H9 (cell line): ENCODE data around the gene SEMA3A. TPM values are rescaled to one million over a fixed set of nuclear protein-coding genes. Genes with fewer than 3 reads are reported as not detected.

Source experiments
- DNase-seq: peaks from one replicate; pipeline ENCODE4 v3.0.0-alpha.2; 2017
- H2AFZ ChIP-seq: one replicate; pipeline ENCODE4 v1.6.1; 2013; ENCODE audit warnings: mild to moderate bottlenecking, low read length, control low read depth, moderate library complexity
- H2AK5ac ChIP-seq: 2 replicates; pipeline ENCODE4 v1.6.1; 2013; ENCODE audit warnings: low read length, control low read depth, mixed read lengths; ENCODE audit not compliant: insufficient read length
- H2BK120ac ChIP-seq: one replicate; pipeline ENCODE4 v1.6.1; 2013; ENCODE audit warnings: low read depth, mild to moderate bottlenecking, low read length, control low read depth, inconsistent platforms; ENCODE audit not compliant: poor library complexity, severe bottlenecking
- H2BK12ac ChIP-seq: 2 replicates; pipeline ENCODE4 v1.6.1; 2013; ENCODE audit warnings: low read length, control low read depth, mixed read lengths, low read depth; ENCODE audit not compliant: insufficient read length
- H2BK15ac ChIP-seq: 2 replicates; pipeline ENCODE4 v1.6.1; 2013; ENCODE audit warnings: low read depth, low read length, control low read depth
- H2BK20ac ChIP-seq: one replicate; pipeline ENCODE4 v1.6.1; 2013; ENCODE audit warnings: low read depth, mild to moderate bottlenecking, low read length, control low read depth, inconsistent platforms; ENCODE audit not compliant: poor library complexity, severe bottlenecking
- H2BK5ac ChIP-seq: 2 replicates; pipeline ENCODE4 v1.6.1; 2013; ENCODE audit warnings: low read length, control low read depth, mixed read lengths; ENCODE audit not compliant: insufficient read length
- H3K14ac ChIP-seq: 2 replicates; pipeline ENCODE4 v1.6.1; 2013; ENCODE audit warnings: low read length, control low read depth; ENCODE audit not compliant: insufficient read depth
- H3K18ac ChIP-seq: 2 replicates; pipeline ENCODE4 v1.6.1; 2013; ENCODE audit warnings: low read depth, mild to moderate bottlenecking, mixed read lengths, low read length, control low read depth; ENCODE audit not compliant: insufficient read length
- H3K23ac ChIP-seq: 2 replicates; pipeline ENCODE4 v1.6.1; 2013; ENCODE audit warnings: low read length, control low read depth, mixed read lengths, low read depth; ENCODE audit not compliant: insufficient read length
- H3K23me2 ChIP-seq: 2 replicates; pipeline ENCODE4 v1.6.1; 2013; ENCODE audit warnings: low read depth, mild to moderate bottlenecking, mixed read lengths, low read length, control low read depth; ENCODE audit not compliant: insufficient read length, poor library complexity, severe bottlenecking
- H3K27ac ChIP-seq: 2 replicates; pipeline ENCODE4 v1.5.1; 2013; ENCODE audit warnings: low read length, control low read depth, mixed read lengths, low read depth; ENCODE audit not compliant: insufficient read length
- H3K27me3 ChIP-seq: 2 replicates; pipeline ENCODE4 v1.6.1; 2013; ENCODE audit warnings: low read length, control low read depth, inconsistent platforms; ENCODE audit not compliant: insufficient read depth
- H3K4ac ChIP-seq: 2 replicates; pipeline ENCODE4 v1.6.1; 2013; ENCODE audit warnings: low read depth, mild to moderate bottlenecking, control low read depth, inconsistent platforms, low read length, moderate library complexity
- H3K4me1 ChIP-seq: 2 replicates; pipeline ENCODE4 v1.6.1; 2013; ENCODE audit warnings: low read length, control low read depth, inconsistent platforms; ENCODE audit not compliant: insufficient read depth
- H3K4me2 ChIP-seq: 2 replicates; pipeline ENCODE4 v1.6.1; 2013; ENCODE audit warnings: low read length, control low read depth, mixed read lengths; ENCODE audit not compliant: insufficient read length, insufficient read depth
- H3K56ac ChIP-seq: 2 replicates; pipeline ENCODE4 v1.6.1; 2013; ENCODE audit warnings: low read depth, mild to moderate bottlenecking, mixed read lengths, low read length, control low read depth; ENCODE audit not compliant: insufficient read length
- H3K79me1 ChIP-seq: 2 replicates; pipeline ENCODE4 v1.6.1; 2013; ENCODE audit warnings: low read depth, mild to moderate bottlenecking, moderate library complexity, low read length, control low read depth, inconsistent platforms; ENCODE audit not compliant: insufficient read depth, poor library complexity, severe bottlenecking
- H3K79me2 ChIP-seq: 2 replicates; pipeline ENCODE4 v1.6.1; 2013; ENCODE audit warnings: low read length, control low read depth, inconsistent platforms; ENCODE audit not compliant: insufficient read depth
- H3K9ac ChIP-seq: 2 replicates; pipeline ENCODE4 v1.6.1; 2013; ENCODE audit warnings: low read length, control low read depth, mixed read lengths; ENCODE audit not compliant: insufficient read length; ENCODE audit errors: extremely low read depth
- H3K9me3 ChIP-seq: one replicate; pipeline ENCODE4 v1.6.1; 2013; ENCODE audit warnings: low read depth, low read length, inconsistent platforms; ENCODE audit not compliant: control insufficient read depth
- H3T11ph ChIP-seq: one replicate; pipeline ENCODE4 v1.6.1; 2013; ENCODE audit warnings: mild to moderate bottlenecking, low read length, control low read depth, inconsistent platforms
- H4K20me1 ChIP-seq: one replicate; pipeline ENCODE4 v1.6.1; 2013; ENCODE audit not compliant: control insufficient read depth, insufficient read length, insufficient read depth
- H4K5ac ChIP-seq: 2 replicates; pipeline ENCODE4 v1.6.1; 2013; ENCODE audit warnings: low read depth, mild to moderate bottlenecking, mixed read lengths, low read length, control low read depth; ENCODE audit not compliant: insufficient read length
- H4K8ac ChIP-seq: replicated peaks from 2 replicates; pipeline ENCODE4 v1.6.1; 2013; ENCODE audit warnings: low read length, control low read depth, mixed read lengths, low read depth; ENCODE audit not compliant: insufficient read length
- H4K91ac ChIP-seq: 2 replicates; pipeline ENCODE4 v1.6.1; 2013; ENCODE audit warnings: low read depth, mild to moderate bottlenecking, moderate library complexity, mixed read lengths, low read length, control low read depth; ENCODE audit not compliant: insufficient read length
- H3K27ac Mint-ChIP-seq, 3 experiments: 2 replicates in 2 of 3; 3 replicates in 1 of 3; pipeline ENCODE4 v1.8.0; 2020 to 2021; ENCODE audit warnings: mixed read lengths in 3 of 3, mild to moderate bottlenecking in 1 of 3, moderate library complexity in 1 of 3
- H3K27me3 Mint-ChIP-seq: 2 replicates; pipeline ENCODE4 v1.8.0; 2021; ENCODE audit warnings: low read depth, mild to moderate bottlenecking, moderate library complexity, mixed read lengths
- H3K36me3 Mint-ChIP-seq, 3 experiments: 2 replicates in 2 of 3; 3 replicates in 1 of 3; pipeline ENCODE4 v1.8.0; 2020 to 2021; ENCODE audit warnings: low read depth in 3 of 3, mixed read lengths in 3 of 3; ENCODE audit not compliant: insufficient read depth in 1 of 3
- H3K4me1 Mint-ChIP-seq, 2 experiments: 2 replicates each; pipeline ENCODE4 v1.8.0; 2020; ENCODE audit warnings: mixed read lengths in 2 of 2
- H3K4me3 Mint-ChIP-seq, 2 experiments: 2 replicates in 1 of 2; 3 replicates in 1 of 2; pipeline ENCODE4 v1.8.0; 2020 to 2021; ENCODE audit warnings: mild to moderate bottlenecking in 2 of 2, mixed read lengths in 2 of 2, moderate library complexity in 1 of 2
- H3K9me3 Mint-ChIP-seq, 2 experiments: 2 replicates in 1 of 2; 3 replicates in 1 of 2; pipeline ENCODE4 v1.8.0; 2020; ENCODE audit warnings: mild to moderate bottlenecking in 2 of 2, mixed read lengths in 2 of 2, moderate library complexity in 1 of 2
- WGBS: extraction: QIAGEN DNeasy Blood & Tissue Kit; methylation state at CpG from one replicate; pipeline ENCODE4 v1.1.7; 2013; ENCODE audit warnings: missing lambda C conversion rate, low lambda C conversion rate, mixed read lengths; ENCODE audit not compliant: insufficient read length; ENCODE audit errors: extremely low coverage; 5-methylcytosine and 5-hydroxymethylcytosine counted together
- total RNA-seq: library from RNA; stranded (reverse); gene quantifications from 2 replicates; pipeline ENCODE4 v1.2.1, GENCODE V29; 2021
- TF ChIP-seq, protein P1 (sequence below): fragments of 200-600 bp; sonication (generic); conservative IDR thresholded peaks from 3 replicates; pipeline ENCODE4 v1.8.0; 2021; ENCODE audit warnings: antibody characterized with exemption, mild to moderate bottlenecking

SEMA3A gene
- total RNA-seq, 1 experiment from 2014 or later = 60.0 TPM

DNA sequence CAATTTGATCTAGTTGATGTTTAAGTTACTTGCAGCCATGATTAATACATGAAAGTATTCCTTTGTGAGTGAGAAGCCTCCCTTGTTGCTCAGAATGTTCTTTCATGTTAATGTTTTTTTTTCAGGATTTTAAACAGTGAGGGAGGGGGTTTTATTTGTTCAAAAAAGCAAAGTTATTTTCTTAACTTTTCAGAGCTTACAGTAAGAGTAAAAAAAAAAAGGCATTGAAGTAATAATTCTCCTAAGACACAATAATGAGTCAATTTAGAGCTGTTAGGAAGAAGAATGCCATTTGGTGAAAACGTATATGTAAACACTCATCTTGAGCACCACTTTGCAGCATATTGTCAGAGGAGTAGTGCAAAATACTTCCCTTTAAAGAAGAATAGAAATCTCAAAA is 105.8 kb downstream of the SEMA3A start:
- Histone ChIP-seq H3K14ac (no peak overlapping the region), H2AFZ (no peak overlapping the region), H3K27me3 (no peaks in the 10 kb centered on the region), H2BK20ac (no peak overlapping the region), H2BK5ac (no peak overlapping the region), H3K79me1 (no peaks in the 10 kb centered on the region), H3K4me1 (peaks cover 4% of the 10 kb centered on the region; the same call in 1 of the 2 replicates), H4K5ac (no peak overlapping the region), H3K23me2 (no peaks in the 10 kb centered on the region), H3K23ac (no peak overlapping the region), H4K20me1 (no peaks in the 10 kb centered on the region), H3T11ph (no peak overlapping the region), H3K27ac (no peak overlapping the region), H2BK12ac (no peak overlapping the region), H4K91ac (no peak overlapping the region), H3K56ac (no peak overlapping the region), H3K9ac (no peak overlapping the region), H3K18ac (no peak overlapping the region), H2BK15ac (no peak overlapping the region), H3K4ac (no peak overlapping the region), H3K79me2 (no peaks in the 10 kb centered on the region), H2BK120ac (no peak overlapping the region), H3K4me2 (no peak overlapping the region), H2AK5ac (no peak overlapping the region), H4K8ac (no peak overlapping the region), H3K9me3 (no peaks in the 10 kb centered on the region)
- Mint-ChIP-seq H3K27ac (peak overlapping the region in 1 of 3 experiments; percentile 4; a peak in 2 of 7 replicates), H3K9me3 (no peaks in the 10 kb centered on the region), H3K36me3 (no peaks in the 10 kb centered on the region; a peak in 2 of 7 replicates), H3K27me3 (no peaks in the 10 kb centered on the region; the same call in none of the 2 replicates), H3K4me1 (peaks cover 28 to 29% of the 10 kb centered on the region in 2 experiments), H3K4me3 (no peak overlapping the region)
- no peak for DNase-seq
- no CpG with 5 or more reads among the region's 1 CpG for WGBS
- TF ChIP-seq, protein P1, sequence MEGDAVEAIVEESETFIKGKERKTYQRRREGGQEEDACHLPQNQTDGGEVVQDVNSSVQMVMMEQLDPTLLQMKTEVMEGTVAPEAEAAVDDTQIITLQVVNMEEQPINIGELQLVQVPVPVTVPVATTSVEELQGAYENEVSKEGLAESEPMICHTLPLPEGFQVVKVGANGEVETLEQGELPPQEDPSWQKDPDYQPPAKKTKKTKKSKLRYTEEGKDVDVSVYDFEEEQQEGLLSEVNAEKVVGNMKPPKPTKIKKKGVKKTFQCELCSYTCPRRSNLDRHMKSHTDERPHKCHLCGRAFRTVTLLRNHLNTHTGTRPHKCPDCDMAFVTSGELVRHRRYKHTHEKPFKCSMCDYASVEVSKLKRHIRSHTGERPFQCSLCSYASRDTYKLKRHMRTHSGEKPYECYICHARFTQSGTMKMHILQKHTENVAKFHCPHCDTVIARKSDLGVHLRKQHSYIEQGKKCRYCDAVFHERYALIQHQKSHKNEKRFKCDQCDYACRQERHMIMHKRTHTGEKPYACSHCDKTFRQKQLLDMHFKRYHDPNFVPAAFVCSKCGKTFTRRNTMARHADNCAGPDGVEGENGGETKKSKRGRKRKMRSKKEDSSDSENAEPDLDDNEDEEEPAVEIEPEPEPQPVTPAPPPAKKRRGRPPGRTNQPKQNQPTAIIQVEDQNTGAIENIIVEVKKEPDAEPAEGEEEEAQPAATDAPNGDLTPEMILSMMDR = no peak
